GM12874 (cell line): ENCODE measurements around the gene MACROD1.

Experiments used
- TF ChIP-seq, protein P1 (sequence below): IDR thresholded peaks from 2 replicates; pipeline ENCODE4 v1.5.1; 2011; ENCODE audit warnings: low read depth, mild to moderate bottlenecking, control low read depth, low read length, moderate library complexity; ENCODE audit not compliant: insufficient read depth

The MACROD1 gene

GRCh38 chr11:64109332-64109731, 56.6 kb downstream of the MACROD1 start:
- TF ChIP-seq, protein P1, sequence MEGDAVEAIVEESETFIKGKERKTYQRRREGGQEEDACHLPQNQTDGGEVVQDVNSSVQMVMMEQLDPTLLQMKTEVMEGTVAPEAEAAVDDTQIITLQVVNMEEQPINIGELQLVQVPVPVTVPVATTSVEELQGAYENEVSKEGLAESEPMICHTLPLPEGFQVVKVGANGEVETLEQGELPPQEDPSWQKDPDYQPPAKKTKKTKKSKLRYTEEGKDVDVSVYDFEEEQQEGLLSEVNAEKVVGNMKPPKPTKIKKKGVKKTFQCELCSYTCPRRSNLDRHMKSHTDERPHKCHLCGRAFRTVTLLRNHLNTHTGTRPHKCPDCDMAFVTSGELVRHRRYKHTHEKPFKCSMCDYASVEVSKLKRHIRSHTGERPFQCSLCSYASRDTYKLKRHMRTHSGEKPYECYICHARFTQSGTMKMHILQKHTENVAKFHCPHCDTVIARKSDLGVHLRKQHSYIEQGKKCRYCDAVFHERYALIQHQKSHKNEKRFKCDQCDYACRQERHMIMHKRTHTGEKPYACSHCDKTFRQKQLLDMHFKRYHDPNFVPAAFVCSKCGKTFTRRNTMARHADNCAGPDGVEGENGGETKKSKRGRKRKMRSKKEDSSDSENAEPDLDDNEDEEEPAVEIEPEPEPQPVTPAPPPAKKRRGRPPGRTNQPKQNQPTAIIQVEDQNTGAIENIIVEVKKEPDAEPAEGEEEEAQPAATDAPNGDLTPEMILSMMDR: no peak

DNA sequence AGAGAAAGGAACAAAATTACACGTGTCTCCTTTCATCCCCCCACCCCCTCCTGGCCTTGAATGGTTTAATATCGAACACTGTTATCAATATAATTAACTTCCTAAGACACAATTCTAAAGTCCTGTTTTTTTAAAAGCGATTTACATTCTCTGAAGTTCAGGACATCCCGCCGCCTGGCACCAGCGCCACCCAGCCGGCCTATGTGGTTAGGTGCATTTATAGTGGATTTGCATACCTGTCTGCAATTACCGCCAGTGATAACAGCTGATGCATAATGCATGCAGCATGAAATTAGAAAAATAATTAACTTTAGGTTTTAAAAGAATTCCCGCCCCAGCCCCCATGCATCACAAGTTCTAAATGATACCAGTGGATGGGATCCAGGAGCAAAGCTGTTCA, 58.6 kb downstream of the MACROD1 start:
- TF ChIP-seq, protein P1: no peak

GRCh38 chr11:64104632-64105031, 61.3 kb downstream of the MACROD1 start:
- TF ChIP-seq, protein P1: no peak

DNA sequence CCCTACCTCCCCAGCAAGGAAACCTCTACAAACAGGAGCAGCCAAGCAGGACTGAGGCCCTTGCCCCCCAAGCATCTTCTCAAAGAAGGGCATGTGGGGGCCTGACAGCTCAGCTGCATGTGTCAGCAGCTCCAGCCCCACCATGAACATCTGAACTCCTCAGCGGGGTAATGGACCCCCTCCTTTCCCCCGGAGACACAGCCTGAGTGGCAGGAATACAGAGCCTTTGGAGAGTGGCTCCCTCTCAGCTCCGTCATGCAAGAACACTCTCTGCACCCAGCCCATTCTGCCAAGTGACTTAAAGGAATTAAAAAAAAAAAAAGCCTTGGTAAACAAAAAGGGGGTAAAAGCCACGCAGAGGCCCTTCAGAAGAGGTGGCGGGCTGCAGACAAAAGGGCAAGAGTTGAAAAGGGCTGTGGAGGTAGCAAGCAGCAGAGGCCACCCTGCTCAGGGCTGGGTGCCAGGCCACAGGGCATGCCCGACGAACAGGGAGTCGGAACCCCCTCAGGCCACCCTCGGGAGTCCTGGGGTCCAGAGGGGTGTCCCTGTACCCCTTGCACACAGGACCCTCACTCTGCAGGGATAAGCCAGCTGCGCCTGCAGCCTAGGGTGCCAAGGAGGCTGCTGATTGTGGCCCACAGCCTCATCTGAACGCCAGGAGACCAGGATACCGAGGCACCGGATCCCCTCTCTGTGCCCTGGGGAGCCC, 62.5 kb downstream of the MACROD1 start:
- TF ChIP-seq, protein P1: no peak

- TF ChIP-seq, protein P1: no peak
Observed at GRCh38 chr11:64102005-64102738, 63.7 kb downstream of the MACROD1 start.

GRCh38 chr11:64101461-64101860, 64.5 kb downstream of the MACROD1 start:
- TF ChIP-seq, protein P1: no peak

GRCh38 chr11:64100782-64101353, 65.0 kb downstream of the MACROD1 start:
- TF ChIP-seq, protein P1: no peak
